ENCODE data around the gene MAP3K9.
"Not testable (repeated sequence)": the region's sequence is repeated elsewhere in the genome, so short reads cannot be mapped to it uniquely, and the experiment has no call there.

The MAP3K9 gene

DNA sequence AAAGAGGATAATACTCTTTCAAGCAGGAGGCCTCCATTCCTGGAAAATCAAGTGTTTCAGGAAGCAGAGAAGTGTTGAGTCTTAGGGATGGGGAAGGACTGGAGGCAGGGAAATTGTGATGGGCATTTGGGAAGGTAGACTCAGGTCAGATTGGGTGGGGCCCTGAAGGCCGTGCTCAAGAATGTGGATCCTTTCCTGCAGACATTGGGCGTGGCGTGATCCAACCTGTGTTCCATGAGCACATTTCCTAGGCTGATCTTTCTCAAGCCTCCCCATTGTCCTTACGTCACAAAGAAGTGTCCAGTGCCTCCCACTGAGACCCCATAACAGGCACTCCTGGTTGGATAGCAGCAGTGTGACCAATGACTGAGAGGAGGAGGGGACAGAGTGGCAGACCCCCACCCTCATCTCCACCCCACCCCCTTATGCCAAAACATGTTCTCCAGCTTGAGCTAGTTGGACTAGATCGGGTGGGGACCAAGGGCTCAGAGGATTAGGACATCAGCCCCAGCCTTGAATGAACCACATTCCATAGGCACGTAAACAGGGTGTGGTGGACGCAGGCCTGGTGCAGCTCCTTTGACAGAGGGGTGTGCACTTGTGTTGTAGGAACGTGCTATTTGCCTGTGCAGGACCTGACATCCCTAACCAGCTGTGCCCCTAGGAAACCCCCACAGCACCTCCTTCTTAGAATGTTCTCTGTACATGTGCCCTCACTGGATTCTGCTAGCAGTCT is 90.8 kb downstream of the MAP3K9 start:
- no peak for DNase-seq

DNA sequence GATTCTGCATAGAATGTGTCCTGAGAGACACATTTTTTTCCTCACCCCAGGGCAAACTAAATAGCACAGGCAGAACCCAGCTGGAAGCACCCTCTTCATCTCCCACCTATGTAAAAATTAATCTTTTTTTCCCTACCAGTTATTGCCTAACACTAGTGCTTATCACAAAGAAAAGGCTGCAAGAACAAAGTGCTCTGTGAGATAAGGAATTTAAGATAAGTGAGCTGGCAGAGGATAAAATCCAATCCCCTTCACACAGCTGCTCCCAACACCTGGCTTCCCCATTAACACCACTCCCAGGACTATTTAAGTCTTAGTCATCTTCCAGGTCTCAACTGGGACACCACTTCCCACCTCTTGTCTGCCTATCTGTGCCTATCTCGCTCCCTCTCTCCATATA is 92.4 kb downstream of the MAP3K9 start:
- DNase-seq = no peak

DNA sequence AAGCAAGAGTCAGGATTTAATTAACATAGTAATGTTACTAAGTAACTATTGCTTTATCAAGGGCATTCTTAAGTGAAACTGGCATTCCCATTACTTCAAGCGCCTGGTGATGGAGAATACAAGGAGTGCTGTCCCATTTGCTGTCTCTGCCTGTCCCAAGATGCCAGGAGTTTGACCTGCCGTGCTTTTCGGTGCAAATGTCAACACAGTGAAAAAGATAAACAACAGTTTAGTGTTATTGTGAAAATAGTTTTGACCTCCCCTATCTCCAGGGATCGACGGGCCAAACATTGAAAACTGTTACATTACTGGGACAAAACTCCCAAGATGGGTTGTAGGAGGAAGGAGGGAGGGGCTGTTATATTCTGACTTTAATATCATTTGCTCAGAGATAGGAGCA is 92.8 kb downstream of the MAP3K9 start:
- DNase-seq = no peak

DNA sequence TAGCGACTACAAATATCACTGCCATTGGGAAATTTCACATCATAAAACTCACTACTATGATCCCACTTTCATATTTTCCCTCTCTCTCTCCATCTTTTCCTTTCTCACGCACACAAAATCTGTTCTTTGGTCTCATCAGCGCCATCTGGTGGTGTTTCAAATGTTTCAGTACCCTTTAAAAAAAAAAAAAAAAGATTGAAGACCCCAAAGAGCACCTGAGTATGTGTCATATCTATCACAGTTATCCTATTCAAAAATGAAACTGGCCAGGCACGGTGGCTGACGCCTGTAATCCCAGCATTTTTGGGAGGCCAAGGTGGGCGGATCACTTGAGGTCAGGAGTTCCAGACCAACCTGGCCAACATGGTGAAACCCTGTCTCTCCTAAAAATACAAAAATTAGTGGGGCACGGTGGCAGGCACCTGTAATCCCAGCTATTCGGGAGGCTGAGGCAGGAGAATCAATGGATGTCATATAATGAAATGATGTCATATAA is 95.2 kb downstream of the MAP3K9 start:
- DNase-seq = peak; percentile 91

DNA sequence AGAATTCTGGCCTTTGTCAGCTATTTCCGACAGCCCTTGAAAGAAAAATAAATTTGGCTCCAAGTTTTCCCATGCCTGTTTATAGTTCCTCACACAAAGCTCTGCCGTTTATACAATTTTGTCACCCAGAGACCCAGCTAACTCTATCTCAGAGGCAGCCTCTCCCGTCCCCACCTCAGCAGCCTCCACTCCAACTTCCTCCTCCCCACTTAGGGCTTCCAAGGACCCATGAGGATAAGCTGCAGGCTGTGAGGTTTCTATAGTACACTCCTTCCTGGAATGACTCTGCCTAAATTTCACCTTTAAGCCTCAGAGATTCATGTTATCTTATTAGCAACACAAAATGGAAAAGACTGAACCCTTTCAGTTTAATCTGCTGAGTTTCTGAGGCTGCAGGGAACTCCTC is 95.8 kb downstream of the MAP3K9 start:
- DNase-seq = no peak

DNA sequence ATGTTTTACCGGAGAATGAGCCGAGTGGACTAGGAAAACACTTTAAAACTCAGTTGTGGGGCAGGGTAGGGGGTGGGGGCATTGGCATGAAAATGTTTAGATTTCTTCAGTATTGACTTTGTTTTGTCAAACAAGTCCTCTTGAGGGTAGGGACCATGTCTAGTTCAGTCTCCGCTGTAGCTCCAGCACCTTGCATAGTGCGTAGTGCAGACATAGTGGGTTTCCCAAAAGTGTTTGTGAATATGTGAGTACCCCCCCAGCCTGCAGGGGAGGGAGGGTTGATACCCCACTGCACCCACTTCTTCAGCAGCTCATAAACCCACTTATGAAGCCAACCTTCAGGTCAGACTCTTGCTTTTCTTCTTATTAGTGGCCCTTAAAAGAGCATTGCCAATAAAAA is 96.2 kb downstream of the MAP3K9 start:
- no peak for DNase-seq

DNA sequence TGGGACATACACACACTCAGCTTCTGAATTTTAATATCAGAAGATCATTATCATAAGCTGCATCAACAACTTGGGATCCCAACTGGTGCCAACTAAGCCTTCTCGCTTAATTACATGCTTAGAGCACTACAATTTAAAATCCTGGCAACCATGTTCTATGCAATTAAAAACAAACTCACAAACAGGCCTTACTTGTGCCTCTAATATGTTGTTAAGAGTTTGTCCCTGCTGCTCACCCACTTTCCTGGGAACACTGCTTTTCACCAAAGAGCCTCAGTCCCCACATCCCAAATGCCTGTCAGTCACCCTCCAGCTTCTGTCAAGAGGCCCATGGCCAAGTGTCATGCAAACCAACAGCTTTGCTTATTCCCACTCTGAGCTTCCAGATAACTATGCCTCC is 97.9 kb downstream of the MAP3K9 start:
- no peak for DNase-seq

DNA sequence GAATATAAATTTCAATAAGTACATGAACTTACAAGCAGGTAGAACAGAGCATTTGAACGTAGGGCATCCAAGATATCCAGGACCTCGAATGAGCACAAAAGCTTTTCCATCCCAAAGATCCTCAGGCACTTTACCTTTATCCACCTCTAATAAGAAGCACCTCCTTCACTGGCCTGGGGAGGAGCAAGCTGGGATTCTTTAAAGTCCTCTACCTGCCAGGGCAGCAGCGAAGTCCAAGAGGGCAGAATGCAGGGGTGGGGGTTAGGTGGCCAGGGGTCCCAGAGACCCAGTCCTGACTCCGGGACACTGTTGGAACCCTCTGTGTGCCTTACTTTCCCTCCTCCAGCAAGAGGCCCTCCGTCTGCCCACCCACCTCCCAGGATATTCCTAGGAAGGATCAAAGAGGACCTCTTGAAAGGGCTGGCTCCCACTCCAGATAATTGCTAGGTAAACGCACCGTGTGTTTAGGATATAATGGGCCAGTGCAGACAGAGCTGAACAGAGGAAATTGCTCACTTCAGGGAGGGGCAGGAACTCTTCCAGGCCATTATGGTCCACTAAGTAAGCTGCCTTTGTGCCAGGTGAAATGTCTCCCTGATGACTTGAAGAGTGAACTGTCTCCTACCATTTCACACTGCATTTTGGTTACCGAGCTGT is 99.5 kb downstream of the MAP3K9 start:
- DNase-seq = no peak

DNA sequence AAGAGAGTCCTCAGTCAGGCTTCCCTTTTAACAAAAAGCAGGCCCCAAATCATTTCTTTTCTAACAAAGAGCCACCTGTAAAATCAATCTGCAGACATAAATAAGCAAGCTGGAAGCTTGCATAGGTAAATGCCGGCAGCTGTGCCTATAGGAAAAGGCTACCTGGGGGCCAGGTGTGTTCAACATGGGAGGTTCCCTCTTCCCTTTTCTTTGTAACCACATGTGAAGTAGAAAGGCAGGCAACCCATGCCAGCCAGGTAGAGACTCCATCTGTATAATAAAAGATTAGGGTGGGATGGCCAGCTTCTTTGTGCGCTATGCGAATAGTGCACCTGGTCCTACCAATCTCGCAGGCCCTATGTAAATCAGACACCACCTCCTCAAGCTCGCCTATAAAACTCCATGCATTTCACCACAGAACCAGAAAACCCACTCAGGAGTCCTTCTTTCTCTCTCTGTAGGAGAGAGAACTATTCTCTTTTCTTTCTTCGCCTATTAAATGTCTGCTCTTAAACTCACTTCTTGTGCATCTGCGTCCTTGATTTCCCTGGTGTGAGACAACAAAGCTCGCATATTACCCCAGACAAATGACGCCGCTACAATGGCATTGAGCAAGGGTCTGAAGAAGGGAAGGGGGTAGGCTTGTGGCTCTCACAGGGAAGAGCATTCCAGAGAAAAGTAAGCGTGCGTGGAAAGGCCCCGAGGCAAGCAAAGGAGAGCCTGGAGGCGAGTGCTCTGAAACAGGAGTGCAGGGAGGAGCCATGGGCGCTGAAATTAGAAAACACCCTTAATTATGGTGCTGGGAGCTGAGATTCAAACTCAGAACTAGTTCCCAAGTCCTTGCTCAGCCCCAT is 100.4 kb downstream of the MAP3K9 start:
- no peak for DNase-seq

DNA sequence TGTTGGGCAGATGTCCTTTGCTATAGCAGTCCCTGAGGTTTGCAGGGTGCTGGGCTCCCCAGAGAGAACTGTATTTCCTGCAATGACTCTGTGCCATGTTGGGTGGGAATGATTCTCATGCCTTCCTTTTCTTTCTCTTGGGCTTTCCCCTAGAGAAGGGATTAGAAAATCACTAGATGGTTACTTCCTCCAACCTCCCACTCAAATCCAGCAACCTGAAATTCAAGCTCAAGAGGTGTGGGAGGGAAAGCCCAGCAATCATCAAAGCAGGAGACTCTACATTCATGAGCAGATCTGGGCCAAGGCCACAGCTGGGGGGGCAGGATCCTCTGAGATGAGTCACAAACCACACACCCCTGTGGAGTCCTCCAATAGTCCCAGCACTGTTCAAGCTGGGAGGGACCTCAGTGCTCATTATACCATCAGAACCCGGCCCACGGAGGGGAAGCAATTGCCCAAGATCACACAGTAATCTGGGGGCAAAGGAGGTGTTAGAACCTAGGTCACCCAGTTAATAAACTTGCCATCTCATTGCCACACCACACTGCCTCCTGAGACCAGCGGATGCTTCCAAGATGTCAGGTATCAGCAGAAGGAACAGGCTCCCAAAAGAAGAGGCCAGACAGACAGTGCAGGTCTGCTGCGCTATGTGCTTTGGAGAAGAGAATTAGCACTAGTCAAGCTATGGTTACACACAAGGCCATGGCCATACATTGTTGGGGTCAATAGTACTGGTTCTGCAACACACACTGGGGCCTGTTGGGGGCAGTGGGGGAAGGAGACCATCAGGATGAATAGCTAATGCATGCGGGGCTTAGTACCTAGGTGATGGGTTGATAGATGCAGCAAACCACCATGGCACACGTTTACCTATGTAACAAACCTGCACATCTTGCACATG is 101.9 kb downstream of the MAP3K9 start:
- no peak for DNase-seq

DNA sequence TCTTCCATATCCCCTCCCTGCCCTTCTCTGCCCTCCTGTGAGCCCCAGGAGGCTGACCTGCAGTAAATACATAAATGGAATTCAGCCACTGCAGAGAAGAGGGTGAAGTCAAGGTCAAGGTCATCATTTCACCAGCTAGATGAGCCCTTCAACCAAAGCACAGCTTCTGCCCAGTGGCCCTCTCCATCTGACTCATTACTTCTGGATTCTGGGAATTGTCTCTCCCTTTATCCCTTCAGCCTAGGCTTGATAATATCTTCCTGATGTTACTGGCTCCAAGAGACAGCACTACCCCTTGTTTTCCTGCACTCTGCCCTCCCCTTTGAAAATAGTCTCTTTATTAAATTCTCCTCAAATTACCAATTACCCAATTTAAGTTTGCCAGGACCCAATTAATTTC is 103.1 kb downstream of the MAP3K9 start:
- DNase-seq = no peak

DNA sequence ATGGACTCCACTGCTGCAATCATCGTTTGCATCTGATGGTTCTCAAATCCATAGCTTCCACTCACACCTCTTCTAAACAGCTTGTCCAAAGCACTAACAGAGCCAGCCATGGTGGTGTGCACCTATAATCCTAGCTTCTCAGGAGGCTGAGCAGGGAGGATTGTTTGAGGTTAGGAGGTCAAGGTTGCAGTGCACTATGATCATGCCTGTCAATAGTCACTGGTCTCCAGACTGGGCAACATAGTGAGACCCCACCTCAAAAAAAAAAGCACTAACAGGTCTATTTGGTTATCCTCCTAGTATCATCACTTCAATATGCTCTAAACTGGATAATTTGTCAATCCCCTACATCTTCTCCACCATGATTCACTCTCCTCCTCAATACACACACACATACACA is 104.4 kb downstream of the MAP3K9 start:
- DNase-seq = no peak

DNA sequence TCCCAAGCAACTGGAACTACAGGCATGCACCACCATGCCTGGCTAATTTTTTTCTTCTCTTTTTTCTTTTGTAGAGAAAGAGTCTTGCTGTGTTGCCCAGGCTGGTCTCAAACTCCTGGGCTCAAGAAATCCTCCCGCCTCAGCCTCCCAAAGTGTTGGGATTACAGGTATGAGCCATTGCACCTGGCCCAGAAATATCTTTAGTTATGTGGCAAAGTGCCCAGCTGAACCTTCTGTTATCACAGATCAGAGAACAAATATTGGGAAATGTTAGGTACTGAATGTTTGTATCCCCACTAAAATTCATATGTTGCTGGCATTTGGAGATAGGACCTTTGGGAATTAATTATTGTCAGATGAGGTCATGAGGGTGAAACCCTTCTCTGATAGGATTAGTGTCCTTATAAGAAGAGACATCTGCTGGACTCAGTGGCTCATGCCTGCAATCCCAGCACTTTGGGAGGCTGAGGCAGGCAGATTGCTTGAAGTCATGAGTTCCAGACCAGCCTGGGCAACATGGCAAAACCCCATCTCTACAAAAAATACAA is 105.6 kb downstream of the MAP3K9 start:
- DNase-seq = not testable (repeated sequence)

DNA sequence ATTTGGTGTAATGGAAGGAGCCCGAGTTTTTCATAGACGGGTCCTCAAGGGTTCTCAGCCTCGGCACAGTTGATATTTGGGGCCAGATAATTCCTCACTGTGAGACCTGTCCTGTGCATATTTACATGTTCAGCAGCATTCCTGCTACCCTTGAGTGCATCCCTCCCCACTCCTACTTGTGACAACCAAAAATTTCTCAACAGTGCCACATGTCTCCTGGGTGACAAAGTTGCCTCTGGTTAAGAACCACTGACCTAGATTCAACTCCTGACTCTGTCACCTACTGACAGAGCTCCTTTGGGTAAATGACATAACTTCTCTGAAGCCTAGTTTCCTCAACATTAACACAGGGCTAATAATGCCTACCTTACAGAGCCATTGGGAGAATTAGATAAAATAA is 107.2 kb downstream of the MAP3K9 start:
- DNase-seq = no peak

DNA sequence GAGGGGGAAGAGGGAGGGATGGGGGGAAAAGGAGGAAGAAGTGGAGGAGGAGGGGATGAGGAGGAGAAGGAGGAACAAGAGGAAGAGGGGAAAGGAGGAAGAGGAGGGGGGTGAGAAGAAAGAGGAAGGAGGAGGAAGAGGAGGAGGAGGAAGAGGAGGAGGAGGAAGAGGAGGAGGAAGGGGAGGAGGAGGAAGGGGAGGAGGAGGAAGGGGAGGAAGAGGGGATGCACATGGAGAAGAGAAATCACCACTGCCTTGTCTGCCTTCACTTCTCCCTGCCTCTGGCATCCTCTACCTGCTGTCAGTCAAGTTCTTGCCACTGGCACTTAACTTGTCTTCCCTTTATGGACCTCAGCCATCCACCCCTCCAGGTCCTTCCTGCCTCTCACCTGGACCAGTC is 107.7 kb downstream of the MAP3K9 start:
- no peak for DNase-seq

DNA sequence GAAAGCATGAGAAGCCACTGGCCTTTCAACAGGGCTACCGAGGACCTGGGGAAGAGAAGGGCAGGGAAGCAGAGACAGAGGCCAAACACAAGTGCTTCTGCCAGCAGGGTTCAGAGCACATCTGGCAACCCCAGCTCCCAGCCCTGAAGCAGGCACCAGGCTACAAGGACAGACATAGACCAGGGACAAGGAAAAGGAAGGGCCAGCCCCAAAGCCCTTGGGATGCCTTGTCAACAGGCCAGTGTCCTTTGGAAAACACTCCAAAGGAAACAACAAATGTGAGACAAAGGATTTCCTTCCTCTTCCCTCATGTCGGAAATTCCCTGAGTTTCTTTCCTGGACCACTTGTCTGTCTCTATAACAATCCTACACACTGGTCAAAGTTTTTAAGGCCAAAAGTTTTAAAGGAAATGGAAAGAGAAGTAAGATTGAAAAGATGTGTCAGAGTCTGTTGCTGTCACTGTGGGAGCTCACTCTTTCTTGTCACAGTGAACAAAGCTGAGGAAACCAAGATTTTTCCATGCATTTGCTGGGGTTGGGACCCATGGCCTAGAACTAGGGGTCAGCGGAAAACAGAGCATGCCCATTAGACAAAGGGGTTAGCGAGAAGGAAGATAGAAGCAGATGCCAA is 108.2 kb downstream of the MAP3K9 start:
- DNase-seq = no peak

DNA sequence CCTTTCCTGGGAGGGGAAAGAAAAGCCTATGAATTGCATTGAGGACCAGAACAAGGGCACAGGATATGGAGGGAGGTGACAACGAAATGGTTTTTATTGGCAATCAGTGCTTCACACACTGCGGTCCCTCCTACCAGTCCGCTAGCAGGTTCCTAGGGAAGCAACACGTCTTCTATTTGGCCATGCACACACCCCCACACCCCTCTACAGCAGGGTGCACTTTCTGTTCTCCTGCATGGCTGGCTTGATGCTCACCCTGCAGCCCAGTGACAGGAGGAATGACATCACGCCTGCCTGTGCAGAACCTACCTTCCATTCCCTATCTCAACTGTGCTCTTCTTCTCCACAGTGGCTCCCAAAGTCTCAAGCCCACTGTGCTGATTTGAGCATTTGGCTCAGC is 109.7 kb downstream of the MAP3K9 start:
- no peak for DNase-seq

DNA sequence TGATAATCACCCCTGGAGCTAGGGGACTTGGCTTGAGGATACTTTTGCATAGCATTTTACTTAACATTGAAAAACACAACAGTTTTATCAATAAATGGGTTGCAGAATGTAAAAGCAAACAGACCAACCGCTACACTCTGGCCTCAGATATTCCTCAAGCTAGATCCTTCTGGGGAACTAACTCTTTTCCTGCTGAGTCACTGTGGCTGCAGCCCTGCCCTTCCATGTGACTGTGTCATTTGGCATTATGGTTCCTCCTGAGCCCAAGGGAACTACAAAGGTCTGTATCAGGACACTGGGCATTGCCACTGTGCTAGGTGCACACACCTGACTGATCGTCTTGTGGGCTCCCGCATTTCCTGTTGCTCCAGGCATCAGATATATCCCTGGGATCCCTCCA is 111.0 kb downstream of the MAP3K9 start:
- no peak for DNase-seq

DNA sequence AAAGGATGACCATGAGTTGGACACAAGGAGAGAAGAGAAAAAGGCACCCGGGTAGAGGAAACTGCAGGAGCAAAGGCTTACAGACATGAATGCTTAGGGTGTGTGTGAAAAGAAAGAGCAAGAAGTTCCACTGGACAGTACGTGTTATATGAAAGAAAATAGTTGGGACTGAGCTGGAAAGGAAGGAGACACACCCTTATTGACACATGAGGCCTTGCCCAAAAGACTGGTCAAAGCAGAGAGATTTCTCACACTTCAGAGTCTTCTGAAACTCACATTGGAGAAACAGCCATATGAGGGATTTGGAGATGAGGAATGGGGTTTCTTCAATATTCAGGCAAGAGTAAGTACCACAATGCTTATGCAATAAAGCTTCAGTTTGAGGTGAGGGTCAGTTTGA is 111.6 kb downstream of the MAP3K9 start:
- DNase-seq = no peak

DNA sequence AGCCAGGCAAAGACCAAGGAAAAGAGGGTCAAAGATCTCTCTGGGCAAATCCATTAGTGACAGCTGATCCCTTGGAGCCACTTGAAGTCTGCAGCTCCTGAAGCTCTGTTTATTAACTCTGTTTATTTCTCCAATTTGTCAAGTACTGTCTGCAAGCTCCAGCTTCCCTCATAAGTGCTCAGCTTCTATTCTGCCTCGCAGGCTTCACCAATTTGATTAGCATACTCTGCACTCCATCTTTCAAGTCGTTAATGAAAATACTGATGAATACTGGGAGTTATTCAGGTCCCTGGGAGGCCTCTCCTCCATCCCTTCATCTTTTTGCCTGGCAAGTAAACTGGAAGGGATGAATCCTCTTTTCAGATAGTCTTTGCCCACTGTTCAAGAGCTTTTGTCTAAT is 113.3 kb downstream of the MAP3K9 start:
- DNase-seq = no peak

DNA sequence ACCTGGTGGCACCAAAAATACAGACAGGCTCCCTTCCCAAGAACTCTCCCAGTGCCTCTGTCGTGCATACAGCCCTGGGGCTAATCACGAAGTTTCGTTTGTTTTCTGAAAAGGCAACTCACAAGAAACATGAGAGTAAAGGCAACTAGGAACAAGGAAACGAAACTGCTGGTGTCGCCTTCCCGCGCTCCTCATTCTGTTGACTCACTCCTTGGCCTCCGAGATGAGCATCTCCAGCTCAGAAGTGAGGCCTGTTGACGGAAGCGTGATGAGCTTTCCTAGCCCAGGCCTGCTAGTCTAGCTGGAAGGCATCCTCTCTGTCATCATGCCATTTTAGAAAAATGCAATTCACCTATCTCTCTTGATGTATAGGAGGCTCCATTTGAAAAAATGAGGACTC is 117.1 kb downstream of the MAP3K9 start:
- DNase-seq = no peak
